Uterus (tissue), 4 donors: ENCODE data around the gene TTC22. TPM values are rescaled to one million over a fixed set of nuclear protein-coding genes. Genes with fewer than 3 reads are reported as not detected.

Experiments used
- DNase-seq, 2 donors: peaks; one replicate each; pipeline ENCODE4 v3.0.0-alpha.2; 2019 to 2020
- H3K27ac ChIP-seq, 2 donors: fragments of 200-600 bp; sonication (generic); 1 replicate in 1 of 2; 2 replicates in 1 of 2; pipeline ENCODE4 v1.5.1; 2016 to 2018
- H3K27me3 ChIP-seq, 2 donors: fragments of 200-600 bp; sonication (generic); one replicate each; pipeline ENCODE4 v1.5.1; 2018 to 2019; ENCODE audit warnings: control low read depth in 1 of 2
- H3K36me3 ChIP-seq, 2 donors: fragments of 200-600 bp; sonication (generic); one replicate each; pipeline ENCODE4 v1.5.1; 2019; ENCODE audit warnings: control low read depth in 1 of 2
- H3K4me1 ChIP-seq, 2 donors: fragments of 200-600 bp; sonication (generic); one replicate each; pipeline ENCODE4 v1.5.1; 2018 to 2019; ENCODE audit warnings: control low read depth in 1 of 2
- H3K4me3 ChIP-seq, 2 donors: fragments of 200-600 bp; sonication (generic); 1 replicate in 1 of 2; 2 replicates in 1 of 2; pipeline ENCODE4 v1.5.1; 2018 to 2019; ENCODE audit warnings: mild to moderate bottlenecking in 1 of 2
- H3K9me3 ChIP-seq, 2 donors: fragments of 200-600 bp; sonication (generic); one replicate each; pipeline ENCODE4 v1.5.1; 2019; ENCODE audit warnings: control low read depth in 1 of 2
- POLR2A ChIP-seq, 2 donors: fragments of 450-650 bp; IDR thresholded peaks; one replicate each; pipeline ENCODE4 v1.6.1; 2016; ENCODE audit warnings: antibody characterized with exemption in 2 of 2, mild to moderate bottlenecking in 1 of 2, moderate library complexity in 1 of 2
- intact Hi-C: fragments of 100-400 bp; cut with DNase I; formaldehyde crosslinking; loops from one replicate; pipeline ENCODE4 v1.15.1; 2023; ENCODE audit warnings: low total_unique reads
- total RNA-seq, 4 donors: library from RNA; depleted of rRNA in 3 of 4; stranded (reverse); fragments of >200 nt in 3 of 4; gene quantifications; one replicate each; pipeline versions ENCODE4 v1.1.0 to v1.2.4, GENCODE V29; 2014 to 2023
- TF ChIP-seq, protein P1 (sequence below), 4 experiments: fragments of 200-600 bp in 2 of 4; fragments of 450-650 bp in 2 of 4; sonication (generic) in 2 of 4; IDR thresholded peaks; one replicate each; pipeline ENCODE4 v1.5.1; 2016 to 2019; ENCODE audit warnings: antibody characterized with exemption in 4 of 4, mild to moderate bottlenecking in 2 of 4, moderate library complexity in 1 of 4
- donor health status: DM: yes; HTN: yes; CAD: no.

TTC22 gene
- total RNA-seq, 4 donors from 2014 or later, result 3.2 to 5.3 TPM; not detected in 2

GRCh38 chr1:54792686-54793282 is 8.3 kb downstream of the TTC22 start:
- Histone ChIP-seq H3K27me3 (no peaks in the 10 kb centered on the region), H3K9me3 (peaks cover 0 to 7% of the 10 kb centered on the region in 2 donors), H3K36me3 (no peaks in the 10 kb centered on the region), H3K27ac (peak overlapping the region in 1 of 2 donors; percentile 35), H3K4me1 (no peaks in the 10 kb centered on the region), H3K4me3 (no peak overlapping the region)
- TF ChIP-seq, protein P1, sequence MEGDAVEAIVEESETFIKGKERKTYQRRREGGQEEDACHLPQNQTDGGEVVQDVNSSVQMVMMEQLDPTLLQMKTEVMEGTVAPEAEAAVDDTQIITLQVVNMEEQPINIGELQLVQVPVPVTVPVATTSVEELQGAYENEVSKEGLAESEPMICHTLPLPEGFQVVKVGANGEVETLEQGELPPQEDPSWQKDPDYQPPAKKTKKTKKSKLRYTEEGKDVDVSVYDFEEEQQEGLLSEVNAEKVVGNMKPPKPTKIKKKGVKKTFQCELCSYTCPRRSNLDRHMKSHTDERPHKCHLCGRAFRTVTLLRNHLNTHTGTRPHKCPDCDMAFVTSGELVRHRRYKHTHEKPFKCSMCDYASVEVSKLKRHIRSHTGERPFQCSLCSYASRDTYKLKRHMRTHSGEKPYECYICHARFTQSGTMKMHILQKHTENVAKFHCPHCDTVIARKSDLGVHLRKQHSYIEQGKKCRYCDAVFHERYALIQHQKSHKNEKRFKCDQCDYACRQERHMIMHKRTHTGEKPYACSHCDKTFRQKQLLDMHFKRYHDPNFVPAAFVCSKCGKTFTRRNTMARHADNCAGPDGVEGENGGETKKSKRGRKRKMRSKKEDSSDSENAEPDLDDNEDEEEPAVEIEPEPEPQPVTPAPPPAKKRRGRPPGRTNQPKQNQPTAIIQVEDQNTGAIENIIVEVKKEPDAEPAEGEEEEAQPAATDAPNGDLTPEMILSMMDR (IDR thresholded peaks at IDR 0.05), result no peak
- TF ChIP-seq POLR2A (IDR thresholded peaks at IDR 0.05), result no peak
- peak; percentile 30 to 67 for DNase-seq
- intact Hi-C loops, result no loop called here

GRCh38 chr1:54791880-54792522 is 9.1 kb downstream of the TTC22 start:
- intact Hi-C loops, result no loop called here
- Histone ChIP-seq H3K27ac (no peak overlapping the region), H3K4me1 (no peaks in the 10 kb centered on the region), H3K36me3 (no peaks in the 10 kb centered on the region), H3K4me3 (no peak overlapping the region), H3K9me3 (peaks cover 0 to 7% of the 10 kb centered on the region in 2 donors), H3K27me3 (no peaks in the 10 kb centered on the region)
- DNase-seq, result no peak
- no peak for TF ChIP-seq POLR2A (IDR thresholded peaks at IDR 0.05)
- TF ChIP-seq, protein P1 (IDR thresholded peaks at IDR 0.05), result no peak

DNA sequence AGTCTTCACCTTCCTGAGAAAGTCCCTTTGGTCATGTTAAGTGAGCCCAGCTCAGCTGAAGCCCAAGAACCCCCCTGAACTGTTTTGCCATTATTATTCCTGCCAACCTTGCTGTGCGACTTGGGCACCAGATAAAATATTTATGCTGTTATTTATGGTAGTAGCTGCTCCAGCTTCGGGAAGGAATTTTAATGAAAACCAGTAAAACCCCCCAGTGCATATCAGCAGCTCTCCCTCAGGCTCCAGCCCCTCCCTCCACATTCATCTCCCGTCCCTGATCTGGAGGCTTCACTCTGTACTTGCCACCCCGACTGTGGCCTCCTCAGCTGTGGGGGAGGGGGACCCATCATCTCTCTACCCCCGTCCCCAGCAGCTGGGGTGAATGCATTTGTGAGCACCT is 12.7 kb downstream of the TTC22 start:
- intact Hi-C loops, result no loop called here
- DNase-seq, result no peak
- Histone ChIP-seq H3K9me3 (peaks cover 0 to 7% of the 10 kb centered on the region in 2 donors), H3K4me1 (no peaks in the 10 kb centered on the region), H3K27me3 (no peaks in the 10 kb centered on the region), H3K4me3 (no peak overlapping the region), H3K36me3 (no peaks in the 10 kb centered on the region), H3K27ac (no peak overlapping the region)
- no peak for TF ChIP-seq POLR2A (IDR thresholded peaks at IDR 0.05)
- TF ChIP-seq, protein P1 (IDR thresholded peaks at IDR 0.05), result no peak

GRCh38 chr1:54787604-54788003 is 13.5 kb downstream of the TTC22 start:
- H3K36me3 ChIP-seq, result no peaks in the 10 kb centered on the region
- intact Hi-C loops, result no loop called here
- peaks cover 0 to 7% of the 10 kb centered on the region in 2 donors for H3K9me3 ChIP-seq
- H3K27me3 ChIP-seq, result no peaks in the 10 kb centered on the region
- no peak for TF ChIP-seq POLR2A (IDR thresholded peaks at IDR 0.05)
- TF ChIP-seq, protein P1 (IDR thresholded peaks at IDR 0.05), result no peak
- DNase-seq, result no peak
- H3K27ac ChIP-seq, result no peak overlapping the region
- no peak overlapping the region for H3K4me3 ChIP-seq
- H3K4me1 ChIP-seq, result no peaks in the 10 kb centered on the region

DNA sequence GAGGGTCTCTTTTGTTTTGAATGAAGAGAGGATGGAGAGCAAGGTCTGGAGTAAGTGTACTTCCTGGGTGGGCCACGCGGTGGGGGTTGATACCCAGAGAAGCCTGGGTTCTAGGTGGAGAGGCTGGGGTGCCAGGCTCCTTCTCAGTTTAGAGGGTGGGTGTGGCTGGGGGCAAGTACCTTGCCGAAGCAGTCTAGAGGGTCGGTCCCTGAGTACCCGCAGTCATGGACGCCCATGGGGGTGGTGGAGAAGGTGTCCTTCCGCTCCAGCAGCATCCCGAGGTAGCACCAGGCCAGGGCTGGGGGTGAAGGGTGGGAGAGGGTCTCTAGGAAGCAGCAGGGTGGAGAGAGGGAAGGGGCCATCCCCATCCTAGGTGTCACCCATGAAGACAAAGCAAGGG is 14.3 kb downstream of the TTC22 start:
- DNase-seq, result no peak
- Histone ChIP-seq H3K4me3 (no peak overlapping the region), H3K27ac (no peak overlapping the region), H3K4me1 (no peaks in the 10 kb centered on the region), H3K27me3 (no peaks in the 10 kb centered on the region), H3K9me3 (peaks cover 0 to 1% of the 10 kb centered on the region in 2 donors), H3K36me3 (no peaks in the 10 kb centered on the region)
- intact Hi-C loops, result no loop called here
- TF ChIP-seq POLR2A (IDR thresholded peaks at IDR 0.05), result no peak
- TF ChIP-seq, protein P1 (IDR thresholded peaks at IDR 0.05), result no peak
